Measurements from ENCODE around the gene NUP210L. TPM values are rescaled to one million over a fixed set of nuclear protein-coding genes. Genes with fewer than 3 reads are reported as not detected.
A peak's percentile ranks its signal among the peaks of the same experiment; 100 is the strongest.

Gene NUP210L
- total and polyA plus RNA-seq, 9 of the 15 experiments (the other 6 are each of a cell fraction or from before 2014, with no cell fraction given) = 0.01 to 0.04 TPM; not detected in 7

DNA sequence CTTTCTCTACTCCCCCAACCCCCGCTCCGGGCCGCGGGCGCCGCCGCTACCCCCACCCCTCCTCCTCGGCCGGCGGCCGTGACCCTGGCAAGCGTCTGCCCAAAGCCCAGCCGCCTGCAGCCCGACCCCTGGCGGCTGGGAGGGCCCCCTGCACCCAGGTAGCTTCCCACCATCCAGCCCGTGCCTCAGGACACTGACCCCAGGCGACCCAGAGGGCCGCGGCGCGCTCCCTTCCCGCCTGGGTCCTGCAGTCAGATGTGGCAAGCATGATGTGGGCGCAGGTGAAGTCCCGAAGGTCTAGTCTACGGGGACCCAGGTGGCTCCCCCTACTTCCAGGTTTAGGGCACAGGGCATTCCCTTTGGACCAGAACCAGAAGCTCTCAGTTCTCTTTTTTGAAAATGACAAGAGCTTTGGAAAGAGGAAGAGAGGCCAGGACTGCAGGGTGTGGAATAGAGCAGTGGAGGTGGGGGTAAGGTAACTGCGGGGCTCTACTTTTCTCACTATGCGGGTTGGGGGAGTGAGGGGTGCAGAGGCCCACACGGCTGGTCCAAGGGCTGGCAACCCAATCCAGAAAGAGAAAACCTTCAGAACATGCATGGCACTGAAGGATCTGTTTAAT is 208.1 kb downstream of the NUP210L start, which contains the start of gene DENND4B (continued):
- TF ChIP-seq, protein P1, sequence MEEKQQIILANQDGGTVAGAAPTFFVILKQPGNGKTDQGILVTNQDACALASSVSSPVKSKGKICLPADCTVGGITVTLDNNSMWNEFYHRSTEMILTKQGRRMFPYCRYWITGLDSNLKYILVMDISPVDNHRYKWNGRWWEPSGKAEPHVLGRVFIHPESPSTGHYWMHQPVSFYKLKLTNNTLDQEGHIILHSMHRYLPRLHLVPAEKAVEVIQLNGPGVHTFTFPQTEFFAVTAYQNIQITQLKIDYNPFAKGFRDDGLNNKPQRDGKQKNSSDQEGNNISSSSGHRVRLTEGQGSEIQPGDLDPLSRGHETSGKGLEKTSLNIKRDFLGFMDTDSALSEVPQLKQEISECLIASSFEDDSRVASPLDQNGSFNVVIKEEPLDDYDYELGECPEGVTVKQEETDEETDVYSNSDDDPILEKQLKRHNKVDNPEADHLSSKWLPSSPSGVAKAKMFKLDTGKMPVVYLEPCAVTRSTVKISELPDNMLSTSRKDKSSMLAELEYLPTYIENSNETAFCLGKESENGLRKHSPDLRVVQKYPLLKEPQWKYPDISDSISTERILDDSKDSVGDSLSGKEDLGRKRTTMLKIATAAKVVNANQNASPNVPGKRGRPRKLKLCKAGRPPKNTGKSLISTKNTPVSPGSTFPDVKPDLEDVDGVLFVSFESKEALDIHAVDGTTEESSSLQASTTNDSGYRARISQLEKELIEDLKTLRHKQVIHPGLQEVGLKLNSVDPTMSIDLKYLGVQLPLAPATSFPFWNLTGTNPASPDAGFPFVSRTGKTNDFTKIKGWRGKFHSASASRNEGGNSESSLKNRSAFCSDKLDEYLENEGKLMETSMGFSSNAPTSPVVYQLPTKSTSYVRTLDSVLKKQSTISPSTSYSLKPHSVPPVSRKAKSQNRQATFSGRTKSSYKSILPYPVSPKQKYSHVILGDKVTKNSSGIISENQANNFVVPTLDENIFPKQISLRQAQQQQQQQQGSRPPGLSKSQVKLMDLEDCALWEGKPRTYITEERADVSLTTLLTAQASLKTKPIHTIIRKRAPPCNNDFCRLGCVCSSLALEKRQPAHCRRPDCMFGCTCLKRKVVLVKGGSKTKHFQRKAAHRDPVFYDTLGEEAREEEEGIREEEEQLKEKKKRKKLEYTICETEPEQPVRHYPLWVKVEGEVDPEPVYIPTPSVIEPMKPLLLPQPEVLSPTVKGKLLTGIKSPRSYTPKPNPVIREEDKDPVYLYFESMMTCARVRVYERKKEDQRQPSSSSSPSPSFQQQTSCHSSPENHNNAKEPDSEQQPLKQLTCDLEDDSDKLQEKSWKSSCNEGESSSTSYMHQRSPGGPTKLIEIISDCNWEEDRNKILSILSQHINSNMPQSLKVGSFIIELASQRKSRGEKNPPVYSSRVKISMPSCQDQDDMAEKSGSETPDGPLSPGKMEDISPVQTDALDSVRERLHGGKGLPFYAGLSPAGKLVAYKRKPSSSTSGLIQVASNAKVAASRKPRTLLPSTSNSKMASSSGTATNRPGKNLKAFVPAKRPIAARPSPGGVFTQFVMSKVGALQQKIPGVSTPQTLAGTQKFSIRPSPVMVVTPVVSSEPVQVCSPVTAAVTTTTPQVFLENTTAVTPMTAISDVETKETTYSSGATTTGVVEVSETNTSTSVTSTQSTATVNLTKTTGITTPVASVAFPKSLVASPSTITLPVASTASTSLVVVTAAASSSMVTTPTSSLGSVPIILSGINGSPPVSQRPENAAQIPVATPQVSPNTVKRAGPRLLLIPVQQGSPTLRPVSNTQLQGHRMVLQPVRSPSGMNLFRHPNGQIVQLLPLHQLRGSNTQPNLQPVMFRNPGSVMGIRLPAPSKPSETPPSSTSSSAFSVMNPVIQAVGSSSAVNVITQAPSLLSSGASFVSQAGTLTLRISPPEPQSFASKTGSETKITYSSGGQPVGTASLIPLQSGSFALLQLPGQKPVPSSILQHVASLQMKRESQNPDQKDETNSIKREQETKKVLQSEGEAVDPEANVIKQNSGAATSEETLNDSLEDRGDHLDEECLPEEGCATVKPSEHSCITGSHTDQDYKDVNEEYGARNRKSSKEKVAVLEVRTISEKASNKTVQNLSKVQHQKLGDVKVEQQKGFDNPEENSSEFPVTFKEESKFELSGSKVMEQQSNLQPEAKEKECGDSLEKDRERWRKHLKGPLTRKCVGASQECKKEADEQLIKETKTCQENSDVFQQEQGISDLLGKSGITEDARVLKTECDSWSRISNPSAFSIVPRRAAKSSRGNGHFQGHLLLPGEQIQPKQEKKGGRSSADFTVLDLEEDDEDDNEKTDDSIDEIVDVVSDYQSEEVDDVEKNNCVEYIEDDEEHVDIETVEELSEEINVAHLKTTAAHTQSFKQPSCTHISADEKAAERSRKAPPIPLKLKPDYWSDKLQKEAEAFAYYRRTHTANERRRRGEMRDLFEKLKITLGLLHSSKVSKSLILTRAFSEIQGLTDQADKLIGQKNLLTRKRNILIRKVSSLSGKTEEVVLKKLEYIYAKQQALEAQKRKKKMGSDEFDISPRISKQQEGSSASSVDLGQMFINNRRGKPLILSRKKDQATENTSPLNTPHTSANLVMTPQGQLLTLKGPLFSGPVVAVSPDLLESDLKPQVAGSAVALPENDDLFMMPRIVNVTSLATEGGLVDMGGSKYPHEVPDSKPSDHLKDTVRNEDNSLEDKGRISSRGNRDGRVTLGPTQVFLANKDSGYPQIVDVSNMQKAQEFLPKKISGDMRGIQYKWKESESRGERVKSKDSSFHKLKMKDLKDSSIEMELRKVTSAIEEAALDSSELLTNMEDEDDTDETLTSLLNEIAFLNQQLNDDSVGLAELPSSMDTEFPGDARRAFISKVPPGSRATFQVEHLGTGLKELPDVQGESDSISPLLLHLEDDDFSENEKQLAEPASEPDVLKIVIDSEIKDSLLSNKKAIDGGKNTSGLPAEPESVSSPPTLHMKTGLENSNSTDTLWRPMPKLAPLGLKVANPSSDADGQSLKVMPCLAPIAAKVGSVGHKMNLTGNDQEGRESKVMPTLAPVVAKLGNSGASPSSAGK (IDR thresholded peaks at IDR 0.05) = no peak; the same call in 1 of the 2 replicates
- TF ChIP-seq, protein P2, sequence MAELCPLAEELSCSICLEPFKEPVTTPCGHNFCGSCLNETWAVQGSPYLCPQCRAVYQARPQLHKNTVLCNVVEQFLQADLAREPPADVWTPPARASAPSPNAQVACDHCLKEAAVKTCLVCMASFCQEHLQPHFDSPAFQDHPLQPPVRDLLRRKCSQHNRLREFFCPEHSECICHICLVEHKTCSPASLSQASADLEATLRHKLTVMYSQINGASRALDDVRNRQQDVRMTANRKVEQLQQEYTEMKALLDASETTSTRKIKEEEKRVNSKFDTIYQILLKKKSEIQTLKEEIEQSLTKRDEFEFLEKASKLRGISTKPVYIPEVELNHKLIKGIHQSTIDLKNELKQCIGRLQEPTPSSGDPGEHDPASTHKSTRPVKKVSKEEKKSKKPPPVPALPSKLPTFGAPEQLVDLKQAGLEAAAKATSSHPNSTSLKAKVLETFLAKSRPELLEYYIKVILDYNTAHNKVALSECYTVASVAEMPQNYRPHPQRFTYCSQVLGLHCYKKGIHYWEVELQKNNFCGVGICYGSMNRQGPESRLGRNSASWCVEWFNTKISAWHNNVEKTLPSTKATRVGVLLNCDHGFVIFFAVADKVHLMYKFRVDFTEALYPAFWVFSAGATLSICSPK (IDR thresholded peaks at IDR 0.05; ENCODE audit: borderline replicate concordance) = no peak
- TF ChIP-seq PCBP1 (IDR thresholded peaks at IDR 0.05; ENCODE audit: low read depth, low read length, poor library complexity, severe bottlenecking) (peak; percentile 81), BCOR (IDR thresholded peaks at IDR 0.05) (0 out of 2 replicates have a peak, but pooled peaks have one; percentile 15), GTF2F1 (IDR thresholded peaks at IDR 0.05; ENCODE audit: low read depth, low read length) (no peak), ZNF75A (CRISPR knock-in tag; IDR thresholded peaks at IDR 0.05) (no peak), SMAD4 (CRISPR knock-in tag; conservative IDR thresholded peaks at IDR 0.05) (peak; percentile 82), POLR3A (IDR thresholded peaks at IDR 0.05; ENCODE audit: borderline replicate concordance, extremely low read depth, insufficient read depth, insufficient read length) (no peak), CREB1 (IDR thresholded peaks at IDR 0.05) (no peak), CREB1 (CRISPR knock-in tag; IDR thresholded peaks at IDR 0.05) (0 out of 2 replicates have a peak, but pooled peaks have one; percentile 51), ZNF324 (CRISPR knock-in tag; IDR thresholded peaks at IDR 0.05) (no peak), NCOA1 (IDR thresholded peaks at IDR 0.05; ENCODE audit: low read depth) (peak; percentile 36; the same call in 1 of the 2 replicates), EGR1 (conservative IDR thresholded peaks at IDR 0.05) (no peak), ZFP1 (CRISPR knock-in tag; IDR thresholded peaks at IDR 0.05) (no peak)
- TF ChIP-seq, protein P3, sequence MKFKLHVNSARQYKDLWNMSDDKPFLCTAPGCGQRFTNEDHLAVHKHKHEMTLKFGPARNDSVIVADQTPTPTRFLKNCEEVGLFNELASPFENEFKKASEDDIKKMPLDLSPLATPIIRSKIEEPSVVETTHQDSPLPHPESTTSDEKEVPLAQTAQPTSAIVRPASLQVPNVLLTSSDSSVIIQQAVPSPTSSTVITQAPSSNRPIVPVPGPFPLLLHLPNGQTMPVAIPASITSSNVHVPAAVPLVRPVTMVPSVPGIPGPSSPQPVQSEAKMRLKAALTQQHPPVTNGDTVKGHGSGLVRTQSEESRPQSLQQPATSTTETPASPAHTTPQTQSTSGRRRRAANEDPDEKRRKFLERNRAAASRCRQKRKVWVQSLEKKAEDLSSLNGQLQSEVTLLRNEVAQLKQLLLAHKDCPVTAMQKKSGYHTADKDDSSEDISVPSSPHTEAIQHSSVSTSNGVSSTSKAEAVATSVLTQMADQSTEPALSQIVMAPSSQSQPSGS (CRISPR knock-in tag; IDR thresholded peaks at IDR 0.05) = no peak

Data from K562 (cell line).